MM.1S (cell line): ENCODE data around the gene P4HA3.

Experiments
- EZH2 ChIP-seq: fragments of 300-600 bp; sonication (generic); optimal IDR thresholded peaks from 2 replicates; pipeline ENCODE3; 2017; ENCODE audit warnings: low read depth, mild to moderate bottlenecking, antibody characterized with exemption, low read length, mixed read lengths
- EZH2phosphoT487 ChIP-seq: fragments of 300-600 bp; sonication (generic); IDR thresholded peaks from 2 replicates; pipeline ENCODE4 v1.6.1; 2018; ENCODE audit warnings: antibody characterized with exemption, low read length
- TF ChIP-seq, protein P1 (sequence below): fragments of 300-600 bp; sonication (generic); IDR thresholded peaks from 2 replicates; pipeline ENCODE4 v1.5.1; 2016; ENCODE audit warnings: antibody characterized with exemption, low read length, mixed read lengths

DNA sequence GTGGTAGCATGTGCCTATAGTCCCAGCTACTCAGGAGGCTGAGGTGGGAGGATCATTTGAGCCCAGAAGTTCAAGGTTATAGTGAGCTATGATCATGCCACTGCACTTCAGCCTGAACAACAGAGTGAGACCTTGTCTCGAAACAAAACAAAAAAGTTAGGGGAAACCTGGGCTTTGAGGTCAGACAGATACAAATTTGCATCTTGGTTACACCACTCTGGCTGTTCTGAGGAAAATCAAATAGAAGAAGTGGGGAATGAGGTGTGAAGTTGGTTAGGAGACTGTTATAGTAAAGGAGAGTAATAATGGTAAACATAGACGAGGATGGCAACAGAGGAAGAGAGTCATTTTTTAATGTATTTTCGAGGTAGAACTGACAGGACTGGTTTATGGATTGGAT, 77.8 kb downstream of the P4HA3 start:
- TF ChIP-seq, protein P1, sequence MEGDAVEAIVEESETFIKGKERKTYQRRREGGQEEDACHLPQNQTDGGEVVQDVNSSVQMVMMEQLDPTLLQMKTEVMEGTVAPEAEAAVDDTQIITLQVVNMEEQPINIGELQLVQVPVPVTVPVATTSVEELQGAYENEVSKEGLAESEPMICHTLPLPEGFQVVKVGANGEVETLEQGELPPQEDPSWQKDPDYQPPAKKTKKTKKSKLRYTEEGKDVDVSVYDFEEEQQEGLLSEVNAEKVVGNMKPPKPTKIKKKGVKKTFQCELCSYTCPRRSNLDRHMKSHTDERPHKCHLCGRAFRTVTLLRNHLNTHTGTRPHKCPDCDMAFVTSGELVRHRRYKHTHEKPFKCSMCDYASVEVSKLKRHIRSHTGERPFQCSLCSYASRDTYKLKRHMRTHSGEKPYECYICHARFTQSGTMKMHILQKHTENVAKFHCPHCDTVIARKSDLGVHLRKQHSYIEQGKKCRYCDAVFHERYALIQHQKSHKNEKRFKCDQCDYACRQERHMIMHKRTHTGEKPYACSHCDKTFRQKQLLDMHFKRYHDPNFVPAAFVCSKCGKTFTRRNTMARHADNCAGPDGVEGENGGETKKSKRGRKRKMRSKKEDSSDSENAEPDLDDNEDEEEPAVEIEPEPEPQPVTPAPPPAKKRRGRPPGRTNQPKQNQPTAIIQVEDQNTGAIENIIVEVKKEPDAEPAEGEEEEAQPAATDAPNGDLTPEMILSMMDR = no peak
- TF ChIP-seq EZH2 = no peak
- no peak for TF ChIP-seq EZH2phosphoT487
